ELR (cell line): Measurements from ENCODE around the gene G3BP2.
A peak's percentile ranks its signal among the peaks of the same experiment; 100 is the strongest.
"Not testable (repeated sequence)": the region's sequence is repeated elsewhere in the genome, so short reads cannot be mapped to it uniquely, and the experiment has no call there.

Source experiments
- DNase-seq: peaks from one replicate; pipeline ENCODE4 v3.0.0-alpha.2; 2015; ENCODE audit warnings: low read depth

G3BP2 gene

DNA sequence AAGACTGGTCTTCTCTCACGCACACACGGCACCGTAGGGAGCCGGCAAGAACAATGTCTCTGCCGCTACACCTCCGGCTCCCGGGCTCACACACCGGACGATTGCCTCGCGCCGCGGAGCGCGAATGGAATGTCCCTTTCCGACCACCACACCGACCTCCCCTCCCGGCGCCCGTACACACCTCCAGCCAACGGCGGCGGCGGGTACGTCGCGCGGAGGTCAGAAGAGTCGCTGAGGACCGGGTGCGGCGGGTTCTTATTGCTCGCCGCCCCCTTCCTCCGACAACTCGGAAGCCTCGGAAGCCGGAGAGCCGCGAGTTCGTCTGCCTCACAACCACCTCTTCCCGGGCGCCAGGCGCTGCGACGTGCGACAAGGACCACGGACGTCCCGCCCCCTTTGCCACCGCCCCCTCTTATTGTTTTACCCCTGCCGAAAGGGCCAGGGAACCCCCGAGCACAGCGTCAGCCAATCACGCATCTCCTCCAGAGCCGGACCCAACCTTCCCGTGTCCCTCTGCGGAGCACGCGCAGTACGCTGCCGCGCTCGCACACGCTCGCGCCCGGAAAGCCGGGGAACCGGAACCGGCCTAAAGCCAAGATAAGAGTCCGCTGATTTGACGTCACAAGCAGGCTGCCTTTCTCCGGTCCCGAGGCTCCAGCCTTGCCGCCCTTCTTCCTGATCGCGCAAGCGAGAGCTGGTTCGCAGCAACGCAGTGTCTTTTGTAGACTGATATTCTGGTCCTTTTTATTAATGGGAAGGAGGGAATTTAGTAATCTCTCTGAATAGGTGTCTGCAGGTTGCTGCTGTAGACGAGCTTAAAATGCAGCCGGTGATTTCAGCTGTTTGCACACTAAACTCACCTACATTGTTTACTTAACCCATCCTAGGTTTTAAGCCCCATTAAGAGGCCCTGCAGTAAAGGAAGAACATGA is at the start of gene G3BP2:
TSS of gene G3BP2 (minus strand) at position 385 of the 932 bp plus-strand sequence. CDS start 11,386 bp downstream, outside the sequence.
- peak; percentile 98 for DNase-seq

DNA sequence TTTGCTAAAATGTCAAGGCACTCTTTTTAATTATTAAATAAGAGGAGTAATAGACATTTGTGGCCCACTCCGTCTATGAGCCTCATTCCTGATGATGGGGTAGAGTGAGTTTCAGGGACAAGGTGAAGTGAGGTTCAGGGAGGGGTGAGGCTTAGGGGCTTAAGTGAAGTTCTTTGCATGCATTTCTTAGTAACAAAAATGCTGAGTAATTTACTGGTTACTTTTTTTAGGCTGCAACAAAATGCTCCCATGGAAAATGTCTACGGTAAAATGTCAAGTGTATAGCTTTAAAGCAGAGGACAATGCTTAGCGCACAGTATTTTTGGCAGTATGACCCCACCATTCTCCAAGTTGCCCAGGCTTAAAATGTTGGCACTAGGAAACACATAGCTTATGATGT is 49.2 kb upstream of the G3BP2 start:
- no peak for DNase-seq

GRCh38 chr4:75718529-75718928 is 45.3 kb upstream of the G3BP2 start:
- DNase-seq: peak; percentile 44

DNA sequence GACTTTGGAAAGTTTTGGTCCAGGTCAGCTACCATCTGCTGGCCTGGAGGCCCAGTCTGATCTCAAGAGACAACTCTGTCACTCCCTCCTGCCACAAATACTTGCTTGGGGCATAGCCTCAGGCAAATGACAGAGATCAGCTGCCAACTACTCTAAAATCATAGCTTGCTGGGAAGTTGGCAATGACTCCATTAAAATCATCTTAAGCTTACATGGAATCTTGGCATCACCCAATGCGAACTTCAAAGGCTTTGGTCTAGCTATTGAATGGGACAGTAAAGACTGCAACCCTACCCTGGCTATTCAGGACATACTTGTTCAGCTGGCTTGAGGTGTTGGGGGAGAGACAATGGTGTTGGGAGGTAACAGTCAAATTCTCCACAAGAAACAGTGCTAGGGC is 44.2 kb upstream of the G3BP2 start:
- no peak for DNase-seq

- not testable (repeated sequence) for DNase-seq
These were observed 42.8 kb upstream of the G3BP2 start for GRCh38 chr4:75716054-75716453.

GRCh38 chr4:75715105-75715799 is 42.0 kb upstream of the G3BP2 start:
- no peak for DNase-seq

DNA sequence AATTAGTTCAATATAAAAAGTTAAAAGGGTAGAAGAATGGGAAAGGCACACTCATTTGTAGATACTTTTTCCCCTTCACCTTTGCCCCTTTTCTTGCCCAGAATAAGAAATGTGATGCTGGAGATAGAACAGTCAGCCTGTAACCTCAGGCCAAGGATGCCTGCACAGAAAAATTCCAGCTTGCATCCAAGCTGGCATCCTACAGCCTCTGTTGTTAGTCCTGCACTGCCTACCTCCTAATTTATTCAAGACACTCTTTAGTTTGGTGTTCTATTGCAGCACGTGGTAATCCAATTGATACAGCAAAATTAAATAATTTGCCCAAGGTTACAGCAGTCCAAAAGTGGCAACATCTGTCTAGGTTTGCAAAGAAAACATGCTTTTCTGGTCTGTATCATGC is 41.5 kb upstream of the G3BP2 start:
- no peak for DNase-seq

GRCh38 chr4:75714011-75714410 is 40.8 kb upstream of the G3BP2 start:
- no peak for DNase-seq

- DNase-seq: no peak
These were observed 37.0 kb upstream of the G3BP2 start for GRCh38 chr4:75710246-75710645.

DNA sequence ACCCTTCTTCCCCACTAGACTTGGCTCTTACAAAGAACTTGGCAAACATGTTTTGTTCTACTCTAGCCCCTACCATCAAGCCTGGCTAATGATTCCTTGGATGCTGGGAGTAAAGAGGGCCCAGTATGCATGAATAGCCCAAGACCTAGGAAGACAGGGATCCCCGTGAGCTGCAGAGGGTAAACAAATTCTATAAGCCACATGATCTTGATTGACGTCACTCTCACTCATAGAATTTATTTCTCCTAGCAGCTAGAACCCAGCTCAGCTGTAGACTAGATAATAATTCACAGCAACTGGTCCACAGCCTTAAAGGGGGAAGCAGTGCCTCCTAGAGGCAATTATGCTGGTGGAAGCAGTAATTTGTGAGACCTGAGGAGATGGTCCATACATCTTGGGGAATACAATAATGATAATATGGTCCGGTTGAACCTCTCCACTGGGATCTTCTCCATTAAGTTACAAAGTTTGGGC is 35.0 kb upstream of the G3BP2 start:
- no peak for DNase-seq

DNA sequence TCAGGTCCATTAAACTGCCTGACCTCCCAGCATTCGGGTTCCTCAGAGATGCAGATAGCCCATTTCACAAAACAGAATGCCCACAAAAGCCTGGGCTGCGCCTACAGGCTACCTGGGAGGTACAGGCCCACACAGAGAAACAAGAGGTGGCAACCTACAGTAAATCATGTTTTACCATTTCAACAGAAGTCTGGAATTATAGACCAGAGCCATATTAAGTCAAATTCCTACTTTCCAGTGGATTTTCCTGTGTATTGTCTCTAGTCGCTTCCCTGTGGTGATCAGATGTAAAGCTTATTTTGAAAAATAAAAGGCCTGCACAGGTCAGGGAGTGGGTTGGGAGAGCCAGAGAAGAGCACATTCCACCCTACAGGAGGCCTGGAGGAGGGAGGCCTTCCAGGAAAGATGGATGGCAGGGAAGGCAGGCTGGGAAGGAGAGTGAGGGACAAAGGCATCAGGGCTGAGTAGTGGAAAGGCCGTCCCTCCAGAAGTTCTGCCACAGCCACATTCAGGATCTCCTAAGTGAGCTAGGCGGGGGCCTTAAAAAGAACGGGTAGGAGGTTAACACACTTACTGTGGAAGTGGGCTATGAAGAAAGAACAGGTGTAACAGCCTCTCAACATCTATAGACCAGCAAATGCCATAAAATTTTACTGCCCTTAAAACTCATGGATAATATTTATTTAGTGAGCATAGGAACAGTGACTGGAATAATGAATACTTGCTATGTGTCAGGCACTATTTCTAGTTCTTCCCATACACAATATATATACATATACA is 32.2 kb upstream of the G3BP2 start:
- DNase-seq: no peak

DNA sequence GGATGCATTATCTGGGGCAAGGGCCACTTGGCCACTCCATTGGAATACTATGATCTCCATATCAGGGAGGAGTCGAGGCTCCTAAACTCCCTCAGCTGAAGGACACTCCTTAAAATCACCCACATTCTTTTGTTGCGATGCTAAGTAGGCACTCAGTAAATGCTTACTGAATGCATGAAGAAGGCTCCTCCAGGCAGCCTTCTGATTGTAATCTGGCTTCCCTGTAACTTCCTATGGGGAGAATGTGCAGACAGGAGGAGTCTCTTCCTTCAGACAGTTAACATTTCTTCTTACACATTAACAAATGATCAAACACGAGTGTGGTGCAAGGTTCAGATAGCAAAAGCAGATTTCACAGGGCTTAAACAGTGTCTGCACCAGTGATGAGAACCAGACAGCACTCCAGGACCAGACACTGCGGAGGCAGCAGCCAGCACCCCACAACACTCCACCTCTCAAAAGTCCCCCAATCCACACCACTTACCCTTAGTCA is 29.8 kb upstream of the G3BP2 start:
- no peak for DNase-seq

- no peak for DNase-seq
These were observed 26.1 kb upstream of the G3BP2 start for GRCh38 chr4:75699299-75699698.

DNA sequence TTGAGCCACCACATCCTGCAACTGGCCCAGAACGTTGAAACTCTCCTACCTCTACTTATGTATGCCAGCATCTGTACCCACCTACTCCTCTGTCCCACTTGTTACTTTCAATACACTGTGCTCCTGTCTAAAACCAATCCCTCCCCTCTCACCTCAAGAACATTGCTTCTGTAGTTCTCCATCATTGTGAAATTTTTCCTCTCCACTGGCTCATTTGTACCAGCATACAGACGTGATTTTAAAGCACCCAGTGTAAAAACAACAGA is 25.7 kb upstream of the G3BP2 start:
- DNase-seq: no peak

DNA sequence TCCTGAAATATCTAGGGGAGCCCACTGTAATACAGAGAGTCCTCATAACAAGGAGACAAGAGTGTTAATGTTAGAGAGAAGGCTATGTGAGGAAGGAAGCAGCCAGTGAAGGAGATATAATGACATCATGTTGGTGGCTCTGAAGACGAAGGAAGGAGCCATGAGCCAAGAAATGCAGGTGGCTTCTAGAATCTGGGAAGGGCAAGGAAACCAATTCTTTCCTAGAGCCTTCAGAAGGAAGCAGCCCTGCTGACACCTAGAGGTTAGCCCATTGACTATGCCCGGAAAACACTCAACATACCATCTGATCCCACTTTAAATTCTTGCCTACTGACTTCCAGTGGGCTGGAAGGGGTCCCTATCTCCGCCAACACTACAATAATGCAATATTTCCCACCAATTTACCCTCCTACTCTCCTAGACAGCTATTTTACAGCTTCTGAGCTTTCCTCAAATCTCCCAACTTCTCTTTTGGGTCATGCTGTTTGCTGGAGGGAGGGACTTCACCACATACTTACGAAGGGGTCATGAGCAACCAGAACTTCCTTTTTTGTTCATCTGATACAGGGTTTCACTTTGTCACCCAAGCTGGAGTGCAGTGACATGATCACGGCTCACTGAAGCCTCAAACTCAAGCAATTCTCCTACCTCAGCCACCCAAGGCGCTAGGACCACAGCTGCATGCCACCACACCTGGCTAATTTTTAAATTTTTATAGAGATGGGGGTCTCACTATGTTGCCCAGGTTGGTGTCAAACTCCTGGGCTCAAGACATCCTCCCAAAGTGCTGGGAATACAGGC is 25.2 kb upstream of the G3BP2 start:
- no peak for DNase-seq

DNA sequence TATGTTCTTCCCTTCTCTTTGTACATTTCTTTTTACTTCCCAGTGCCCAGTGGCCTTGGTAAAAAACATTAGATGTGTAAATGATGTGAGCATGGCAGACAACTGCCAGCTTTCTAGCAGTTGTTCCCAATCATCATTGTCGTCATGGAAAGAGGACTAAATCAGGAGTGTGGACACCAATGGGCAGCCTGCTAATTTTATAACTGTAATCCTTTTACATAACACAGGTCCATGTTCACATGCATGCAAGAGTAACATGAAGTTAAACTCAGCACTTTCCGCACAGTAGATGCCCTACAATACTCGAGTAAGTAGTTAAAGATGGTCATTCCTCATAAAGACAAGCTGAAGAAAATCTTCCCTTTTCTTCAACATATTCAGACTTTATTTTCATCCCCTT is 23.4 kb upstream of the G3BP2 start:
- no peak for DNase-seq

GRCh38 chr4:75696071-75696470 is 22.9 kb upstream of the G3BP2 start:
- no peak for DNase-seq

GRCh38 chr4:75692066-75692465 is 18.9 kb upstream of the G3BP2 start:
- DNase-seq: not testable (repeated sequence)

- not testable (repeated sequence) for DNase-seq
These were observed 13.9 kb upstream of the G3BP2 start for GRCh38 chr4:75687125-75687524.

GRCh38 chr4:75686346-75686745 is 13.1 kb upstream of the G3BP2 start:
- DNase-seq: no peak

DNA sequence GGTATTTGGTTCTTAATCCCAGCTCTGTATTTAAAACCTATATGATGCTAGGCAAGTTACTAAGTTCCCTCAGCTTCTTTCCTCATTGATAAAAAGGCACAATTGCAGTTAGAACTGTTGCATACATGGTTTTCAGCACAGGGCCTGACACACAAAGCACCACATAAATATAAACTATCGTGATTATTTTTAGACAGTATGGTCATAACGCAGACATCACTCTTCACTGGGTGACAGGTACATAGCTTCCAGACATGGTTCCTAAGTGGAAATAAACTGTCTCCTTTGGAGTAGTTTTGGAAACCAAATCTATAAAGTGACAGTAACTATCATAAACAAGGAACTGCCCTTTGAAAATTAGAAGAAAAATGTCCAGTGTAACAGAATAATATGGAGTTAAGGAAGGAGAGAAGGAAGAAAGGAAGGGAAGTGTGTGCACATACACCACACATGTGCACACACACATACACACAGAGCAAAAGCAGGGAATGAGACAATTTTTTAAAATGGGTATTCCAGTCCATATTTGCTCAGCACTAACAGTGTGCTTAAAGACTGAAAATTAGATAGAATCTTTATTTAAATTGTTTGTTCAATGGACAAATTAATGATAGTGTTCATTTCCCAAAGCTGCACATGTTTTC is 12.5 kb upstream of the G3BP2 start:
- no peak for DNase-seq
